ENCODE data around the gene FKBP10. TPM values are rescaled to one million over a fixed set of nuclear protein-coding genes. Genes with fewer than 3 reads are reported as not detected.

FKBP10 gene
- total and polyA plus RNA-seq, 2 experiments from 2014 or later: 113 to 336 TPM

- Histone ChIP-seq H3K4me1 (ENCODE audit: low read depth) (peaks cover 35% of the 10 kb centered on the region), H3K9me3 (ENCODE audit: low read depth) (no peaks in the 10 kb centered on the region), H3K36me3 (no peaks in the 10 kb centered on the region), H3K27ac (peak overlapping the region; percentile 88), H3K4me3 (peak overlapping the region; percentile 51), H3K27me3 (no peaks in the 10 kb centered on the region)
- no peak for TF ChIP-seq CTCF (IDR thresholded peaks at IDR 0.05; ENCODE audit: low read depth, low read length)
- peak; percentile 42 to 84 for DNase-seq (ENCODE audit: low read depth in 1 of 2, low spot score in 1 of 2)
Measured at GRCh38 chr17:41785091-41785858, 27.5 kb upstream of the FKBP10 start.

DNA sequence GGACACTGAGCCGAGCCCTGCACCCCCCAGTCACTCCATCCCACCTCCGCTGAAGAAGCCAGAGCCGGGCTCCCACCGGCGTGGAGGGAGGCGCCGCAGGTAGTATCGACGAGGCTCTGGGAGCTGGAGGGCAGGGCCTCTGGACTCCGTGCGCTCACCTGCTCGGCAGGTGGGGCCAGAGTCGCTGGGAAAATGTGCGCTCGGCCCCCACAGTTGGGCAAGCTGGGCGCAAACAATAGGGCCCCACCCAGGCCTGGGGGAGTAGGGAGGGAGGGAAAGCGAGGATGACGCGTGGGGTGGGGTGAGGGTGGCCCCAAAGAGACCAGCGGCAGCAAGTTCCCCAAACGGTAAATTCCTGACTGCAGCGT is 27.0 kb upstream of the FKBP10 start:
- Histone ChIP-seq H3K27me3 (no peaks in the 10 kb centered on the region), H3K9me3 (ENCODE audit: low read depth) (no peaks in the 10 kb centered on the region), H3K36me3 (no peaks in the 10 kb centered on the region), H3K27ac (peak overlapping the region; percentile 88), H3K4me3 (peak overlapping the region; percentile 51), H3K4me1 (ENCODE audit: low read depth) (peaks cover 35% of the 10 kb centered on the region)
- DNase-seq (ENCODE audit: low read depth in 1 of 2, low spot score in 1 of 2): peak in 1 of 2 donors; percentile 35
- no peak for TF ChIP-seq CTCF (IDR thresholded peaks at IDR 0.05; ENCODE audit: low read depth, low read length)

DNA sequence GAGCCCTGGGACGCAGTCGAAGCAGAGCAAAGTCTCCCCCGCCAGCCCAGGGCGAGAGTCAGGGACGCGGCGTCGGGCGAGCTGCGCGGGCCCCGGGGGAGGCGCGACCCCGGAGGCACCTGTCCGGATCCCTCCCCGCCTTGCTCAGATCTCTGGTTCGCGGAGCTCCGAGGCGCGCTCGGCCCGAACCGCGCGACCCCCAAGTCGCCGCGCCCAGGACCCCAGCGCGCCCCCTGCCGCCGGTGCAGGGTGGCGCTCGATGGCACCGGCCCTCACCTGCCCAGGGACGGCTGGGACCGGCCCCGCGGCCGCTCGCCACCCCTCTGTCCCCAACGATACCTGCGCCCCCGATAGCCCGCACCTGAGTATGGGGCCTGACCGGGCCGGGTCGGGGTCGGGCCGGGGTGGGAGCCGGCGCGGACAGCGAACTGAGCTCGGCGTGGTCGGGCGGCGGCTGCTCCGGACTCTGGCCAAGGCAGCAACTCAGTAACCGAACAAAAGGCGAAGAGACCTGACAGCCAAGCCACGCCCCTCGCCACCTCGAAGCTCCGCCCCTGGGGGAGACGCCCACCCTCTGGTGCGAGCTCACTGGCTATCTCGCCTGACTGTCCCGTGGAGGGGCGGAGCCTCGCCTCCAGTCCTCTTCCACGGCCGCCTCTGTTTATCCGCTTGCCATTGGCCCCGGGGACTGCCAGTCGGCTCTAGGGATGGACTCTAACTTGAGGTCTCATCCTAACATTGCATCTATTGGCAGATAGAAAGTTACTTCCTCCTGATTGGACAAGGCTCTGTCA is 26.4 kb upstream of the FKBP10 start, which contains the start of gene JUP:
Gene JUP (minus strand): TSS at position 485 of the 794 bp plus-strand sequence. CDS start 14,857 bp downstream, outside the sequence.
- TF ChIP-seq CTCF (IDR thresholded peaks at IDR 0.05; ENCODE audit: low read depth, low read length): peak; percentile 35
- H3K4me1 ChIP-seq (ENCODE audit: low read depth): peaks cover 32% of the 10 kb centered on the region
- H3K27me3 ChIP-seq: no peaks in the 10 kb centered on the region
- peak within 1 kb of the TSS; percentile 88 for H3K27ac ChIP-seq
- no peaks in the 10 kb centered on the region for H3K9me3 ChIP-seq (ENCODE audit: low read depth)
- peak; percentile 99 to 100 for DNase-seq (ENCODE audit: low read depth in 1 of 2, low spot score in 1 of 2)
- H3K4me3 ChIP-seq: peak within 1 kb of the TSS; percentile 51
- no peaks in the 10 kb centered on the region for H3K36me3 ChIP-seq

GRCh38 chr17:41787021-41787418 is 25.8 kb upstream of the FKBP10 start:
- no peaks in the 10 kb centered on the region for H3K27me3 ChIP-seq
- no peak overlapping the region for H3K4me3 ChIP-seq
- DNase-seq (ENCODE audit: low read depth in 1 of 2, low spot score in 1 of 2): no peak
- no peak for TF ChIP-seq CTCF (IDR thresholded peaks at IDR 0.05; ENCODE audit: low read depth, low read length)
- H3K9me3 ChIP-seq (ENCODE audit: low read depth): no peaks in the 10 kb centered on the region
- no peak overlapping the region for H3K27ac ChIP-seq
- H3K4me1 ChIP-seq (ENCODE audit: low read depth): peaks cover 31% of the 10 kb centered on the region
- H3K36me3 ChIP-seq: no peaks in the 10 kb centered on the region

DNA sequence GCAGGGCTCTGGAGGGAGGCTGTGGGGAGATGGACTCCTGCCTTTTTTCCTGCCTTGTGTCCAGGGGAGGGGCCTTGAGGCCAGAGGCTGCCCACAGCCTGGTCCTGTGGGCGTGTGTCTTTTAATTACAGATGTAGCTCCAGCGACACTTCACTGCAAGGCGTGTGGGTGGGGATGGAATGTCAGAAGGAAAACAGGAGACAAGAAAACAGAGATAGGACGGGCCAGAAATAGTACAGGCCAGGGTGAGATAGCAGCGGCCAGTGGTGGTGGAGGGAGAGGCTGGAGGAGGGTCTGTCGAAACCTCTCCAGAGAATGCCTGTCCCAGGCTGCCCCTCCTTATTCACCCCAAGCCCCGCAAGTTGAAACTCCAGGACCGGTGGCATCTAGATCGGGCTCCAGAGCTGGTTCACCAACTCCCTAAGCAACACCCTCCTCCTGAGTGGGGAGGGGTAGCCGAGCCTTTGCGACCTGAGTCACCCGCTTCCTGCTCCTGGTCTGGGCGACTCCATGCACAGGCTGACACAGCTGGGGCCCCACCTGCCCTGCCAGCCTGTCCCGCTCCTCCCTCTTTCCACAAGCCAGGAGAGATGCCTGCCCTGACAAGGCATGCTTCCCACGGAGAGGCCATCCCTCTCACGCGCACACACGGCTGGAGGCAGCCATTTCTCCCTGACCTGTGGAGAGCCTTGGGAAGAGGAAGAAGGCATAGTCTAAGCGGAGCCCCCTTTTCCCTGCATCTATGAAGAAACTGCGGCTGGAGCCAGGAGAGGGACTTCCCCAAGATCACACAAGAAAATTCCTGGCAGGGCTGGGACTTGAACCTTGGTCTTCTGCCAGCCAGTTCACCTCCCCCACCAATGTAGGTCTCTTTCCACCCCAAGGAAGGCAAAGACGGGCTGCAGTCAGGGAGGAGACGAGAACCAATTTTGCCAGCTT is 19.7 kb upstream of the FKBP10 start:
- peak; percentile 92 to 95 for DNase-seq (ENCODE audit: low read depth in 1 of 2, low spot score in 1 of 2)
- H3K9me3 ChIP-seq (ENCODE audit: low read depth): no peaks in the 10 kb centered on the region
- peak overlapping the region; percentile 99 for H3K27ac ChIP-seq
- H3K4me1 ChIP-seq (ENCODE audit: low read depth): peaks cover 43% of the 10 kb centered on the region
- no peak for TF ChIP-seq CTCF (IDR thresholded peaks at IDR 0.05; ENCODE audit: low read depth, low read length)
- H3K4me3 ChIP-seq: peak overlapping the region; percentile 20
- no peaks in the 10 kb centered on the region for H3K36me3 ChIP-seq
- H3K27me3 ChIP-seq: no peaks in the 10 kb centered on the region
